GM18858 (cell line): ENCODE results near the gene LSM12.

Experiments used
- ATAC-seq: cut with Tn5 transposase; IDR thresholded peaks from one replicate; pipeline ENCODE4 v1.9.1; 2021; ENCODE audit not compliant: unreplicated experiment

The LSM12 gene

GRCh38 chr17:44095647-44096496 is 29.4 kb upstream of the LSM12 start:
- ATAC-seq = no peak

GRCh38 chr17:44095388-44095646 is 28.8 kb upstream of the LSM12 start:
- no peak for ATAC-seq

- no peak for ATAC-seq
Measured at GRCh38 chr17:44094701-44095387, 28.4 kb upstream of the LSM12 start.

GRCh38 chr17:44093231-44093900 is 26.9 kb upstream of the LSM12 start:
- no peak for ATAC-seq

- no peak for ATAC-seq
Measured at GRCh38 chr17:44092051-44092450, 25.6 kb upstream of the LSM12 start.

- no peak for ATAC-seq
Measured at GRCh38 chr17:44091200-44091997, 24.9 kb upstream of the LSM12 start.

- no peak for ATAC-seq
Measured at GRCh38 chr17:44088254-44088653, 21.8 kb upstream of the LSM12 start.

- no peak for ATAC-seq
Measured at GRCh38 chr17:44087319-44087718, 20.8 kb upstream of the LSM12 start.

GRCh38 chr17:44086364-44087311 is 20.2 kb upstream of the LSM12 start:
- no peak for ATAC-seq

GRCh38 chr17:44085908-44086307 is 19.4 kb upstream of the LSM12 start:
- ATAC-seq = no peak

GRCh38 chr17:44084921-44085320 is 18.4 kb upstream of the LSM12 start:
- no peak for ATAC-seq

GRCh38 chr17:44084131-44084538 is 17.7 kb upstream of the LSM12 start:
- no peak for ATAC-seq

- ATAC-seq = no peak
Measured at GRCh38 chr17:44083250-44083849, 16.9 kb upstream of the LSM12 start.

GRCh38 chr17:44082256-44082927 is 15.9 kb upstream of the LSM12 start:
- no peak for ATAC-seq

GRCh38 chr17:44081681-44082080 is 15.2 kb upstream of the LSM12 start:
- no peak for ATAC-seq

- no peak for ATAC-seq
Measured at GRCh38 chr17:44079877-44080821, 13.7 kb upstream of the LSM12 start.

- no peak for ATAC-seq
Measured at GRCh38 chr17:44078412-44078811, 11.9 kb upstream of the LSM12 start.

GRCh38 chr17:44077595-44077909 is 11.1 kb upstream of the LSM12 start:
- ATAC-seq = no peak
